ENCODE results near the gene ELK3.

ELK3 gene

DNA sequence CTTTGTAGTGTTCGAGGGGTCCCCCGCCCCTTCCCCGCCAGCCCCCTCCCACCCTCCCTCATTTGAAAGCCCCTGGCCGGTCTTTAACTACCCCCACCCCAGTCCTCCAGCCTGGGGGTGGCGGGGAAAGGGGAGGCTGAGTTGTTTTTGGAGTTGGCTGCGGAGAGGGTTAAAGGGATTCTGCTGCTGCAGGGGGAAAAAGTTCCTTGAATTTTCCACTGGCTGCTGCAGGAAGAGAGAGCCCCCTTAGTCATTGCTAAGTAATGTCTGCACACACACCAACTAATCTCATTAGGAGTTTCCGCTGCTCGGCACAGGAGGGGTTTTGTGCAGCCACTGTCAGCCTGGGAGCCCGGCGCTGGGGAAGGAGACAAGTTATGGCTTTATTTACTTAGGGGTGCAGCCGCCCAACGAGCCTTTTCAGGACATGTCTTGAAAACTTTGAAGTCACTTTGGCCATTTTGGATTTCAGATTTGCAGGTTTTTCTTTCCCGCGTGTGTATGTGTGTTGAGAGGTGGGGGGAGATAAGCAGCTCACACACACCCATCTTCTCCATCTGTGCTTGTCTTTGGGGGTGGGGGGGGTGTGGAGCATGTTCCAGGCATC is 1.8 kb downstream of the ELK3 start:
- H3K36me3 ChIP-seq (ENCODE audit: insufficient read depth, low read length): no peaks in the 10 kb centered on the region
- peak overlapping the region; percentile 67 for H3K9ac ChIP-seq (ENCODE audit: low read depth, low read length)
- peaks cover 19% of the 10 kb centered on the region for H3K4me1 ChIP-seq (ENCODE audit: insufficient read depth, low read length)
- no peaks in the 10 kb centered on the region for H3K9me3 ChIP-seq (ENCODE audit: control insufficient read depth, insufficient read depth, low read length)

DNA sequence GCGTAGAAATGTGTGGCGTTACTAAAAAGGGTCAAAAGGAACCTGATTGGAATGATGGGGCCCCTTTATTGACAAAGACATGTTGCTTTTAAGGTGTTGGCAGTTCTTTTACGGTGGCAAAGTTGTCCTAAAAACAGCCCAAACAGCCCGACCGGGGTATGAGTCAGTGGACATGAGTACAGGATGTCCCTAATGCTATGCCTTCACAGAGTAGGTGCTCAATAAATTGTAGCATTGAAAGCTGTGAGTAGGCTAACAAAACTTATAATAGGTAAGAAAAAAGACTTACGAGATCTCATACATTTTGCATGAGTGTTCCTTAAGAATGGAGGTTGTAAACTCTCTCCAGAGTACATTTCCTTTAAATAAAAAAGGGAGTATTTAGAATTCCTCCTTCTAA is 2.6 kb downstream of the ELK3 start:
- H3K9ac ChIP-seq (ENCODE audit: low read depth, low read length): peak overlapping the region; percentile 67; the same call in 1 of the 2 replicates

DNA sequence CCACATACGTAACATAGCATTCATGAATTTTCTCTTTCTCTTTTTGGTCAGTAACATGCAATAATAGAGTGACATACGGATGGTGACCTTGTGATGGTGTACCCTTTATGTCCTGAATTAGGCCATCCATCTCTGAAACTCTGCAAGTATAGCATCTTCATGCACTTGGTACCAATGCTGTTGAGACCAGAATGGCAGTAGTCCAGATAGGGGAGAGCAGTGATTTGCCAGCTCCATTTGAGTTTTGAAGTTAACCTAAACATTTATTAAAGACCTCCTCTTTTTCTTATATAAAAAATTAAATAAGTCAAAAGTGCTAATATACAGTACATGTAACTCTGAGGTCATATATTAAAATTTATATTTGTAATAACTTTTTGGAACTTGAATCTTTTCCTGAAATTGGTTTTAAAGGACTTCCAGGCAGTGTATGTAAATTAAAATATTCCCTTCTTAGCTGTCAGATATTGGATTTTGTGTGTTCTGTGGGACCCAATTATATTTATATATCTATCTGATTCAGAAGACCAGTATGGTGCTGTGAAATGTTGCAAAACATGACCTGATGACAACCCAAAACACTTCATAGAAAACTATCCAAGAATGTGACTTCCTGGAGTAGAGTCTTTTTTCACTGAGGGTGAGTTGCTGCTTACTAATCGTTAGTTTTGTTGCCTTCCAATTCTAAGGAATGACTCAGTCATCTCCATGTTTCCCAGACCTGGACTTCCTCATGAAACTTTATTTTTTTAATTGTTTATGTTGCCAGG is 3.5 kb downstream of the ELK3 start:
- no peaks in the 10 kb centered on the region; the same call in 1 of the 2 replicates for H3K36me3 ChIP-seq (ENCODE audit: insufficient read depth, low read length)
- no peak overlapping the region for H3K9ac ChIP-seq (ENCODE audit: low read depth, low read length)
- H3K4me1 ChIP-seq (ENCODE audit: insufficient read depth, low read length): peaks cover 19% of the 10 kb centered on the region
- H3K9me3 ChIP-seq (ENCODE audit: control insufficient read depth, insufficient read depth, low read length): no peaks in the 10 kb centered on the region

More for the DNA sequence above, 2.6 kb downstream of the ELK3 start:
- peaks cover 19% of the 10 kb centered on the region for H3K4me1 ChIP-seq (ENCODE audit: insufficient read depth, low read length)
- no peaks in the 10 kb centered on the region for H3K9me3 ChIP-seq (ENCODE audit: control insufficient read depth, insufficient read depth, low read length)
- H3K36me3 ChIP-seq (ENCODE audit: insufficient read depth, low read length): no peaks in the 10 kb centered on the region; the same call in 1 of the 2 replicates

DNA sequence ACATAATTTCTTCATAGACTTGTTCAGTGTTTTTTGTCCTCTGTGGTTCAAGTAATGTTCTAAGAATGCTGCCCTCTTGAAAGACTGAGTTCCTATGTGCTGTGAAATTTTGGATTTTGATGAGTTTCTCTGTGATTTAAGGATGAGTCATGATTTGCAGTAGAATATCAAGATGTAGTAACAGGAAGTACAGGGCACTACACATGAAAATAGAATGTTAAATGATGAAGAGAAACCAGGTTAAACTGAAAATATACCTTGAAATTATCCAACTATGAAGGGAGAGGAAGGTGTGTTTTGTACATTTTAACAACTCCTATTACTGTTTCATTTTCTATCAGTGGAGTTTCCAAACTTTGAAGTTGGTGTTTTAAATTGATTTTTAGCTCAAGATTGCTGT is 4.8 kb downstream of the ELK3 start:
- no peak overlapping the region for H3K9ac ChIP-seq (ENCODE audit: low read depth, low read length)
- H3K4me1 ChIP-seq (ENCODE audit: insufficient read depth, low read length): peaks cover 19% of the 10 kb centered on the region
- H3K36me3 ChIP-seq (ENCODE audit: insufficient read depth, low read length): no peaks in the 10 kb centered on the region; the same call in 1 of the 2 replicates
- H3K9me3 ChIP-seq (ENCODE audit: control insufficient read depth, insufficient read depth, low read length): no peaks in the 10 kb centered on the region

DNA sequence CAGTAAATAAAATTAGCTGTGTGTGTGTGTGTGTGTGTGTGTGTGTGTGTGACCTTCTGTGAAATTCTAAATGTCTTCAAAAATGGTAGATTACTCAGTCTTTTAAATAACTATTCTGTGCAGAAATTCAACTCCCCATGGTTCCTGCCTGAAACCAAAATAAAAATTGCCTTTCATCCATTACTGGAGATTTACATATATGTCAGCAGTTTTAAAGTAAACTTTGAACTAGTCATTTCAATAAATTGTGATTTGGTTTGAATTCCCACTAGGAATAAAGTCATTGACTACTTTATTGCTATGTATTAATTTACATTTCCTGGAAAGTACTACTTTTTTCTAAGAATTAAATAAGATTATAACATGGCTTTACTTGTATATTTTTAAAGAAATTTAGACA is 5.3 kb downstream of the ELK3 start:
- H3K9ac ChIP-seq (ENCODE audit: low read depth, low read length): no peak overlapping the region
- peaks cover 19% of the 10 kb centered on the region for H3K4me1 ChIP-seq (ENCODE audit: insufficient read depth, low read length)
- H3K36me3 ChIP-seq (ENCODE audit: insufficient read depth, low read length): no peaks in the 10 kb centered on the region; the same call in 1 of the 2 replicates
- no peaks in the 10 kb centered on the region for H3K9me3 ChIP-seq (ENCODE audit: control insufficient read depth, insufficient read depth, low read length)

DNA sequence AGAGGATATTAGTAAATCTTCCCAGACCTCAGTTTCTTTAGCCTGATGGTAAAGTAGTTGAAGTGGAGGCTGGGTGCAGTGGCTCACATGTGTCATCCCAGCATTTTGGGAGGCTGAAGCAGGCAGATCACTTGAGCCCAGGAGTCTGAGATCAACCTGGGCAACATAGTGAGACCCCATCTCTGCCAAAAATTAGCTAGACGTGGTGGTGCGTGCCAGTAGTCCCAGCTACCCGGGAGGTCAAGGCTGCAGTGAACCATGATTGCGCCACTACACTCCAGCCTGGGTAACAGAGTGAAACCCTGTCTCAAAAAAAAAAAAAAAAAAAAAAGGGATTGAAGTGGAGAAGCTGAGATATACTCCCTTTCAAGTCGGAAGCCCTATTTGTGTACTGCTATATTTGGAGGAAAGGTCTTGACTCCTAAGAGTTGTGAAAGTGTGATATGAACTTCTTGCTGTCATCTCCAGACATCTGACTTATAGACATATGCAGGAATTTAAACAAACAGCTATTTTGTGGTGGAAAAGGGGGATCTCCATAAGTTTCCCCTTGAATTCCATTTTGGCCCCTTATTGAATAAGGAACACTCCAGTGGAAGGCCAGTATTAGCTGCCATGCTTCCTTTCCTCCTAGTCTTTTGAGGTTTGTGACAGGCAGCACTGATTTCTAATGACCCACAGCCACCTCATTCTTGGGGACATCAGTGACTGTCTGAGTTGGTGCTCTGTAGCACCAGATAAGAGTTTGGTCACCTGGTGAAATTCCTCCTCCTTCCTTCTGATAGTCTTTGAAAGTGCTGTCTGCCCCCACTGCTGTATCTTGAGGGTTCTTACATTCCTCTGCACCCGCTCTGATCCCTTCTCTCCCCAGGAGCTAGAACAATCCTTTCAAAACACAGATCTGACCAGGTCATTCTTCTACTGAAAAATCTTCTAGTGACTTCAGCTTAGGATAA is 7.4 kb downstream of the ELK3 start:
- H3K4me1 ChIP-seq (ENCODE audit: insufficient read depth, low read length): peaks cover 14% of the 10 kb centered on the region
- H3K9ac ChIP-seq (ENCODE audit: low read depth, low read length): no peak overlapping the region
- H3K36me3 ChIP-seq (ENCODE audit: insufficient read depth, low read length): no peaks in the 10 kb centered on the region; the same call in 1 of the 2 replicates
- H3K9me3 ChIP-seq (ENCODE audit: control insufficient read depth, insufficient read depth, low read length): no peaks in the 10 kb centered on the region

DNA sequence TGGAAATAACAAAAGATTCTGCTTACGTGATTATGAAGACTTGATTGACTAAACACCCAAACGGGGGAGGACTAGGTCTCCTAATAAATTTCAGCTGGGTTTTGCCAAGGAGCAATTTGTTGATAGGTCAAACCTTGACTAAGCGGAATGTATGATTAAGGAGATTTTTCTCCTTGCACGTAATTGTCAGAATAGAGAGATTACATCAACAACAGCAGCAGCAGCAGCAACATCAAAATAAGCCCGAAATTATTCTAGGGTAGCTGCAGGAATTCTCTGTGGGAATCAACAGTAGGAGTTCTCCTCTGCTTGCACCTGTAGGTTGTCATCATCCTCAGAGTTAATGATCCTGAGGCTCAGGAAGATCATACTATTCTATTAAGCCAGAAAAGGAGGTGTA is 10.2 kb downstream of the ELK3 start:
- no peak overlapping the region for H3K9ac ChIP-seq (ENCODE audit: low read depth, low read length)
- H3K4me1 ChIP-seq (ENCODE audit: insufficient read depth, low read length): peaks cover 2% of the 10 kb centered on the region; the same call in 1 of the 2 replicates
- H3K36me3 ChIP-seq (ENCODE audit: insufficient read depth, low read length): no peaks in the 10 kb centered on the region; the same call in 1 of the 2 replicates
- H3K9me3 ChIP-seq (ENCODE audit: control insufficient read depth, insufficient read depth, low read length): no peaks in the 10 kb centered on the region

DNA sequence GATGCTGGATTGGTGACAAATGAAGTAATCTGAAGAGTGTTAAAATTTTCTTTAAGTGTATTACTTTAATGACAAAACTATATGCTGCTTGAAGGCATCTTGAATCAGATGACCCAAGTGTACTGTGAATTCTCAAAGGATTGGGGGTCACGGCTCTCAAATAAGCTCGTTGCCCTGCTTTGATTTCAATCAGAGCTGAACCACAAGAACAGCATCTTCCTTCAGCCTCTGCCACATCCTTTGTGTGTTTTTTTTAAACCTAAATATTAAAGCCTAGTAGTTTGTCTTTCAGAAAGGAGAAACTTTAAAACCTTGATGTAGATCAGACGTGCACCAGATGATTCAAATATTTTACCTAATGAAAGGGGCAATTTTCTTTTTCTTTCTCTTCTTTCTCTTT is 11.7 kb downstream of the ELK3 start:
- H3K9me3 ChIP-seq (ENCODE audit: control insufficient read depth, insufficient read depth, low read length): no peaks in the 10 kb centered on the region
- H3K36me3 ChIP-seq (ENCODE audit: insufficient read depth, low read length): no peaks in the 10 kb centered on the region; the same call in 1 of the 2 replicates
- no peak overlapping the region for H3K9ac ChIP-seq (ENCODE audit: low read depth, low read length)
- peaks cover 15% of the 10 kb centered on the region; the same call in 1 of the 2 replicates for H3K4me1 ChIP-seq (ENCODE audit: insufficient read depth, low read length)

DNA sequence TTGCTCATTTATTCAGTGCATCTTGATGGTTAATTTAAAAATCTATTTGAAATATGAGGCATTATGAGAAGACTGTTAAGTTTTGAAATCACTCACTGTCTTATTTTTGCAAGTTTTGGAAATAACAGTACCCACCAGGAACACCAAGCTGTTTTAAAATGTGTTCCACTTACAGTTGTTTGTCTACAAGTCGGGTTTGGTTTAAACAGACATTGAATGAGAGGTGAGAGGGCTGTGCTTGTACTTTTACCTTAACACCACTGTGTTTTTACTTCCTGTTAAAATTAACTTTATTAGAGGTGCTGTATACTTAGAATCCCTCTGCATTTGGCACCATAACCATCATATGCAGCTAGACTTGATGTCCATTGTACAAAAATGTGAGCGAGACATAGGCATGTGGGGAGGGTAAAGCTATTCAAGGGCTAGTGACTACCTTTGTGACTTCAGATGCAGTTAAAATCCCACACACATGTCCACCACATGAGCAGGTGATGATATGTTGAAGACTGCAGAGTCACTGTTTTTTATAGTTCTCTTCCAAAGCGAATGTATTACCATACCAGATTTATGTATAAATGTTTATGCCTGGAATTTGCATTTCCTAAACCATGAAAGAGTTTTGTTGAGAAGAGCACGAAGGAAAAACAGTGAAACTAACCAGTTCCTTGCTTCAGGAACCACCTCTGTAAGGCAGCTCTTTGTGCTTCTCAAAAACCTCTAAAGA is 12.9 kb downstream of the ELK3 start:
- H3K36me3 ChIP-seq (ENCODE audit: insufficient read depth, low read length): no peaks in the 10 kb centered on the region
- peaks cover 18% of the 10 kb centered on the region; the same call in 1 of the 2 replicates for H3K4me1 ChIP-seq (ENCODE audit: insufficient read depth, low read length)
- no peak overlapping the region for H3K9ac ChIP-seq (ENCODE audit: low read depth, low read length)
- no peaks in the 10 kb centered on the region for H3K9me3 ChIP-seq (ENCODE audit: control insufficient read depth, insufficient read depth, low read length)

DNA sequence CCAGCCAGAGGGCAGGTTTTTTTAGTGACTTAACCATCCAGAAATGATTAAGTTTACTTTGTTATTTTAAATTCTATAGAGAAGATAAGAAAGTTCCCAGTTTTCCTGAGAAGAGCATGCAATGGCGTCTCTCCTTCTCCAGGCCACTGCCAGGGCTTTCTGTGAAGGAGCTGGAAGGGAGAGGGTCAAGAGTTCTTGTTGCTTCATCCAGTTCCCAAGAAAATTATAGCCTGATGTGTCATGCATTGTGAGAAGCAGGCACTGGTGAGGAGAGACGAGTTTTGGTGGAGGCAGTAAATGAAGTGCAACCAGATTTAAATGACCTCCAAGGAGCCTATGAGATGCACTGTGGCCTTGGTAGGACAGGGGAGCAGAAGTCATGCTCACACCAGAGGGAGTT is 14.2 kb downstream of the ELK3 start:
- Histone ChIP-seq H3K36me3 (ENCODE audit: insufficient read depth, low read length) (no peaks in the 10 kb centered on the region), H3K4me1 (ENCODE audit: insufficient read depth, low read length) (peaks cover 18% of the 10 kb centered on the region; the same call in 1 of the 2 replicates), H3K9ac (ENCODE audit: low read depth, low read length) (no peak overlapping the region)

DNA sequence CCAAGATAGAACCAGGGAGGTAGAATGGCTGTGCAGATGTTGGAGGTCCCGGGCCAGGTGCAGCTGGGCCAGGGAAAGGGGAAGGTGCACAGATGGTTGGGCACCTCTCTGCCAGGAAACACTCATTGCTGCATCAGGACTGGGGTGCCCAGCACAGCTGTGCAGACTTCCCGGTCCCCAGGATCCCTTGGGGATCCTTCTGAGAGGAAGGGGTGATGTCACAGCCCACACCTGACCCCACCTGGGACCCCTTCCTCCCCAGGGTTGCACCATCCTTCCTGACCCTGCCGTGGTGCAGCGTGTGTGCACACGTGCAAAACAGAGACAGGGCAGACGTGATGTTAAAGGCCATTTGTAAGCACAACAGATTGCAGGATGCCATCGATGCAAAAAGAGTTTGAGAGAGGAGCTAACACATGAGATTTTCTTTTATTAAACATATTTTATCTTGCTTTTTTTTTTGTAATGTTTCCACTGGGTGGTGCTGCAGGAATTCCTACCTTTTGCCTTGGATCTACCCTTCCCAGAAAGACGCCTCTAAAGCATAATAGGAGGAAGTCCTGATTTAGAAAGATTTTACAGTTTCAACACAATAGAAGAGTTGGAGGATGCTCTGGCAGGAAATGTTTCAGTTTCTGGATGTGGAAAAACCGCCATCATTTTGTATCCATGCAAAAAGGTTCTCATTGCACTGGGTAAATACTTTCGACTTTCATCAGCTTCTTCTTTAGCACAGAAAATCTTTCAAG is 14.8 kb downstream of the ELK3 start:
- Histone ChIP-seq H3K9ac (ENCODE audit: low read depth, low read length) (no peak overlapping the region), H3K36me3 (ENCODE audit: insufficient read depth, low read length) (no peaks in the 10 kb centered on the region), H3K4me1 (ENCODE audit: insufficient read depth, low read length) (peaks cover 18% of the 10 kb centered on the region; the same call in 1 of the 2 replicates), H3K9me3 (ENCODE audit: control insufficient read depth, insufficient read depth, low read length) (no peaks in the 10 kb centered on the region)

More for the DNA sequence above, 14.2 kb downstream of the ELK3 start:
- H3K9me3 ChIP-seq (ENCODE audit: control insufficient read depth, insufficient read depth, low read length): no peaks in the 10 kb centered on the region

DNA sequence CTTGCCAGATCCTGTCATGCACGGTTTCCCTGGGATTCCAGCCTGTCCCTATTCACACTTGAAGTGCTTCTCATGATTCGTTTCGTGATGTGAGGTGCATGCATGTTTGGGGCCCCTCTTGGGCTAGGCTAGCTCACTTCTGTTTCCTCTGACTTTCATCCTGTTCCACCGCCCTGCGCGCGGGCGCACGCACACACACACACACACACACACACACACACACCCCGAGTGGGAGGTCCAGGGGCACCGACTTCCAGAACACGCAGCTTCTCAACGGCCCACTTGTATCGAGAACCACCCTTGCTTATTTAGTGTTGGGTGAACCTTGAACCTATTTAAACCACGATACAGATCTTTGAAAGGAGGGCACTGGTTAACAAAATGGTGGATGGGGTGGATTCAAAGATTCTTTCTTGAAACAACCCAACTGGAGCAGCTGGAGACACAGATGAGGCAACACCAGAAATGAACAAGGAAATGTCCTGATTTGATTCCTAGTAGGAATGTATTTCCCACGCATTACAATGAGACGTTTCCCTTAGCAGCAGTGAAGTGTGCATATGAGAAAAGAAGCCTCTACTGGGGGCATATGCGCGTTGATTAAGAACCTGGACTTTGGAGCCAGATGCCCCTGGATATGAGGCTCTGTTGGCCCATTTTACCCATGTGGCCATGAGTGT is 16.3 kb downstream of the ELK3 start:
- no peaks in the 10 kb centered on the region for H3K9me3 ChIP-seq (ENCODE audit: control insufficient read depth, insufficient read depth, low read length)
- peaks cover 21% of the 10 kb centered on the region; the same call in 1 of the 2 replicates for H3K4me1 ChIP-seq (ENCODE audit: insufficient read depth, low read length)
- no peaks in the 10 kb centered on the region for H3K36me3 ChIP-seq (ENCODE audit: insufficient read depth, low read length)
- no peak overlapping the region for H3K9ac ChIP-seq (ENCODE audit: low read depth, low read length)

DNA sequence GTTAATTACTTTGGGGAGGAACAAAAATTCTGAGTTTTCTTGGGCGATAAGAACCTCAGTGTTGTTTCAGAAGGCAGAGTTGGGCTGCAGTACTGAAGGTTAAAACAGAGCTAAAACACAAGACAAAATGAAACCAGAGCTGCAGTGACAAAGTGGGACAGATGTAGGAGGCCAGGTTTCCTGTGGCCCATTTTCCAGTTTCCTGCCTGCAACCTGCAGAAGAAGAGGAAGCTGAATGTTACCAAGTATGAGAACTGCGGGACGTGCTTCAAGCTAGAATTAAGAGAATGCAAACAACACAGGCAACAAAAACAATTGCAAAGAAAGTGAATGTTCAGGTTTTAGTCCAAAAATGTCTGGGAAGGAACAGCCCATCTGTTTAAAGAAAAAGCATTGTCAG is 17.8 kb downstream of the ELK3 start:
- Histone ChIP-seq H3K36me3 (ENCODE audit: insufficient read depth, low read length) (no peaks in the 10 kb centered on the region), H3K4me1 (ENCODE audit: insufficient read depth, low read length) (peaks cover 27% of the 10 kb centered on the region; the same call in 1 of the 2 replicates), H3K9me3 (ENCODE audit: control insufficient read depth, insufficient read depth, low read length) (no peaks in the 10 kb centered on the region), H3K9ac (ENCODE audit: low read depth, low read length) (no peak overlapping the region)

Measured in ES-I3 (cell line).